GM18870 (cell line): ENCODE results near the gene FRMPD2.
"Not testable (repeated sequence)": the region's sequence is repeated elsewhere in the genome, so short reads cannot be mapped to it uniquely, and the experiment has no call there.

ENCODE experiments used
- ATAC-seq: cut with Tn5 transposase; IDR thresholded peaks from one replicate; pipeline ENCODE4 v1.9.1; 2021; ENCODE audit warnings: moderate library complexity; ENCODE audit not compliant: unreplicated experiment

Gene FRMPD2

GRCh38 chr10:48233559-48234005, 40.9 kb downstream of the FRMPD2 start:
- ATAC-seq: no peak

- no peak for ATAC-seq
Measured at GRCh38 chr10:48232717-48233447, 41.6 kb downstream of the FRMPD2 start.

GRCh38 chr10:48231699-48232315, 42.7 kb downstream of the FRMPD2 start:
- peak; percentile 70 for ATAC-seq

DNA sequence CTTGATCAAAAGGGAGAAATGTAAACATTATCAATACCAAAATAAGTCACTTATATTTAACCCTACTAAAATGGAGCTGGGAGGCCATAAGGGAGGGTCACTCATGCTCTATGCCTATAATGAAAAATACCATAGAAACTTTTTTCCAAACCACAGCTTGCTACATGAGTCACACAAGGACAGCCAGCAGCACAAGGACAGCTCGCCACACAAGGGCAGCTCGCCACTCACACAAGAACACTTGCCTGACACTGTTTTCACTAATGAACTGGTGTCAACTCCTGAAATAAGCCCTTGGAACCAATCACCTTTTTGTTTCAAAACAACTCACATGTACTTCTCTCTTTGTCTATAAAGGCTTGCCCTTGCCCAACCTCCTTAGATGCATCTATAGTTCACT, 43.3 kb downstream of the FRMPD2 start:
- peak; percentile 52 for ATAC-seq

DNA sequence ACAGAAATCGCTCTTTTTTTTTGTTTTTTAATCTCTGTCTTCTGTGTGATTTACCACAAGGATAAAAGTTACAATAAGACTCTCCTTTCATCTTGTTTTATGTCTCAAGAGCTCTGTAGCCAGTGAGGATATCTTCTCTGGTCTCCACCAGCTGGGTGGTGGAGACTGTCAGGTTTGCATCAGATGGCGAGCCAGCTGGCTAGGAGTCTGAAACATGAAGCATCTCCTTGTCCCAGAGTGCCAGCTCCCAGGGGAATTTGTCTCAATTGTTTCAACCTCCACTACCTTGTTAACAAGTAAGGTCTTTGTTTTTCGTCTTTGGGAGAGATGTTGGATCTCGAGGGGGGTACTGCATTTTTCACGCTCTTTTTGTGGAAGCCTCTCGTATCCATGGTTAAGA, 47.3 kb downstream of the FRMPD2 start:
- no peak for ATAC-seq

GRCh38 chr10:48224979-48225560, 49.4 kb downstream of the FRMPD2 start:
- no peak for ATAC-seq

DNA sequence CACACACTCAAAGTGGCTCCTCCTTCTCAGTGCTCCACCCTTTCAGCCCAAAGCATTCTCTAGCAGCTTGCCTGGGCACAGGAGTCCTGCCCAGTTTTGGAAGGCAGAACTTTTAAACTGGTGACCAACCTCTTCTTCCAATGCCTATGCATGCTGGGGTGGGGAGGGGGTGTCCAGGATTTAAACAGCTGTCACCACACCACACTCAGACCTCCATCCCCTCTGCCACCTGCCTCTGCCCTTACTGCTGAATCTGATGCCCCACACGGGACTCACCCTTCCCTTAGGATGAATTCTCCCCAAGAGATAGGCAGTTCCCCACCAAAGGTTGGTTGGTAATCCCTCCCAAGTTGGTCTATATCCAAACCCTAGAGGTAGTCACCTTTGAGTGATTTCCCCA, 50.2 kb downstream of the FRMPD2 start:
- no peak for ATAC-seq

- no peak for ATAC-seq
Measured at GRCh38 chr10:48221814-48222213, 52.7 kb downstream of the FRMPD2 start.

DNA sequence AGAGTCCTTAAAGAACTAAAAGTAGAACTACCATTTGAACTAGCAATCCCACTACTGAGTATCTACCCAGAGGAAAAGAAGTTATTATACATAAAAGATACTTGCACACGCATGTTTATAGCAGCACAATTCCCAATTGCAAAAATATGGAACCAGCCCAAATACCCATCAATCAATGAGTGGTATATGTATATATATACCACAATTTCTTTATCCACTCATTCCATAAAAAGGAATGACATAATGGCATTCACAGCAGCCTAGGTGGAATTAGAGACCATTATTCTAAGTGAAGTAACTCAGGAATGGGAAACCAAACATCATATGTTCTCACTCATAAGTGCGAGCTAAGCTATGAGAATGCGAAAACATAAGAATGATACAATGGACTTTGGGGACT, 53.5 kb downstream of the FRMPD2 start:
- not testable (repeated sequence) for ATAC-seq

- ATAC-seq: no peak
Measured at GRCh38 chr10:48219194-48219593, 55.3 kb downstream of the FRMPD2 start.

DNA sequence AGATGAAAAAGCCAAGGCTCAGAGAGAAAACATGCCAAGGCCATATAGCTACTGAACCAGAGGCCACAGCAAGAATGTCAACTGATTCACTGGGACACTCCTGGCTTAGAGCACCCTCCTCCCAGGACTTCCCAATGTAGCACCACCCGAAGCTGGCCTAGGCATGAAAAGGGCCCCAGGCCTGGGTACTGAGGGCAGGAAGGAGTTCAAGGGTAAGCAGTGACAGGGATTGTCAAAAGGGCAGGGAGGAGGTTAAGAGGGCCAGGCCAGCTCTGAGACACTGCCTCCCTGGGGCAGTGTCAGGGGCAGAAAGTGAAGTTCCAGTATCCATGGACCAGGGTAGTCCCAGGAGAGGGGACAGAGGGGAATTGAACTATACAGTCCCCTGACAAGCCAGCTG, 57.8 kb downstream of the FRMPD2 start:
- ATAC-seq: no peak

DNA sequence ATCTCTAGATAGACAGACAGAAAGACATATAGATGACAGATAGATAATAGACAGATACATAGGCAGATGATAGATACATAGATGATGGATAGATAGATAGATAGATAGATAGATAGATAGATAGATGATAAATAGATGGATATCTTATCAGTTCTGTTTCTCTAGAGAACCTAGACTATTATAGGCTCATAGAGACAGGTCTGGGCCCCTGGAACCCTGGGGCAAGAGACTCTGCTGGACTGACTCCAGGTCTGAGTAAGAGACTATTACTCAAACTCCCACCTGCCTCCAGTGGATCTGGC, 58.3 kb downstream of the FRMPD2 start:
- ATAC-seq: no peak

DNA sequence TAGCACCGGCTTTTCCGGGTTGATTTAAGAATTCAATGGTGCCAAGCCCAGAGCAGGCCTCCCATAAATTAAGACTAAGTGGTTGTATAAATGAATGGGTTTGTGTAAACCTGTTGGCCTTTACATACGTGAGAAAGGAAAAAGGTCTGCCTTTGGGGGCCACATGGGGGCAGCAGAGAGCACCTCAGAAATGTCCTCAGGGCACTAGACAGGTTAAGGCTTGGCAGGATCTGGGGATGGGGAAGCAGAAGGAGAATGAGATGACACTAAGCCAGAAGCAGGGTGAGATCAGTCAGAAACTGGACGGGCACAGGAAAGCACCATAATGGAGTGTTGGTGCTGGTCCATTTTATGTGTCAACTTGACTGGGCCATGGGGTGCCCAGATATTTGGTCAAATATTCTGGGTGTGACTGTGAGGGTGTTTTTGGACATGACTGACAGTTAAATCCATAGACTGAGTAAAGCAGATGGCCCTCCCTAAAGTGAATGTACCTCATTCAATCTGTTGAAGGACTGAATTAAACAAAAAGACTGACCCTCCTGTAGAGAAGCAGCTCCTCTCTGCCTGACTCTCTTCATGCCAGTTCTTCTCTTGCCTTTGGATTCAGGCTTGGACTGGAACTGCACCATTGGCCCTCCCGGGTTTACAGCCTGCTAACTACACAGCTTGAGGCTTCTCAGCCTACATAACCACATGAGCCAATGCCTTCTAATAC, 58.9 kb downstream of the FRMPD2 start:
- no peak for ATAC-seq

GRCh38 chr10:48214716-48215485, 59.6 kb downstream of the FRMPD2 start:
- ATAC-seq: no peak

GRCh38 chr10:48213047-48213446, 61.4 kb downstream of the FRMPD2 start:
- no peak for ATAC-seq

- ATAC-seq: no peak
Measured at GRCh38 chr10:48211777-48212176, 62.7 kb downstream of the FRMPD2 start.

- no peak for ATAC-seq
Measured at GRCh38 chr10:48210966-48211365, 63.5 kb downstream of the FRMPD2 start.

DNA sequence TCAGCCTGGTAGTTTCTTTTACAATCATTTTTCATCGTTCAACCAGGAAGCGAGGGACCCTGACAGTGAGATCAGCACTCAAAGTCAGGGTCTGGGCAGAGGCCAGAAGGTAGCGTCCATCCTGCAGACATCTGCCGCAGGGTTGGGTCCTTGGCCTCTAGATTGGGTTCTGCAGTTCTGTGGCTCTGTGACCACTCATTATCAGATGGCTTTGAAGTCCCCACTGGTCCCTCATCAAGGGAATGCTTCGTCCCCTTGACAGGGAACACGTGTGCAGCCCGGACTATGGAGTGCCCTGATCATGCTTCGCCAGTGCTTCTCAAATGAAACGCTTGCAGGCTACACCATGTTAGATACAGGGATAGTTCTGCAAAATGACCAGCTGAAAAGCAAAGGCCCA, 64.1 kb downstream of the FRMPD2 start:
- no peak for ATAC-seq

- no peak for ATAC-seq
Measured at GRCh38 chr10:48209241-48209640, 65.3 kb downstream of the FRMPD2 start.

DNA sequence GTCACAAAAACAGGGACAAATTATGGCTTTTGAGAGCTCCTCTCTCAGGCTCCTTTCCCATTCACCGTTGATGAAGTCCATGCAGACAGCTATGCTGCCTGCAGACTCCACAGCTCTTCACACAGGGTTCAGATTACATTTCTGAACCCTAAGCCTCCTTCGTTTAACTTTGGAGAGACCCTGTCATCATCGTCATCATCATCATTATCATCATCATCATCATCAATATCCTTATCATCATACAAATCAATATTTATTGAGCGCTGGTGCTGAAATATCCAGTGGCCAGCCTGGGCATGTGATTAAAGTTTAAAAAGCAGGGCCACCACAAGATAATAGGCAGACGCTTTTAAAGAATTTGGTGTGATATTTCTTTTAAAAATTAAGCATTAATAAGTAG, 66.6 kb downstream of the FRMPD2 start:
- no peak for ATAC-seq
